SK-N-SH treated with all-trans-retinoic acid at 6 μM for 48 hours (cell line): ENCODE results near the gene ARMH3.

ENCODE experiments used
- ATAC-seq: fragments of 200-7000 bp; cut with Tn5 transposase; 3 replicates; pipeline ENCODE4 v1.9.1; 2020; ENCODE audit warnings: mild to moderate bottlenecking, moderate library complexity
- ARNTL ChIP-seq: fragments of 450-650 bp; formaldehyde crosslinking; IDR thresholded peaks from 2 replicates; pipeline ENCODE4 v1.5.0; 2020; ENCODE audit warnings: low read depth, mild to moderate bottlenecking, moderate library complexity, borderline replicate concordance
- CSDC2 ChIP-seq: fragments of 250-450 bp; sonication (Bioruptor Pico); IDR thresholded peaks from 2 replicates; pipeline ENCODE4 v1.5.0; 2020; ENCODE audit warnings: mild to moderate bottlenecking, moderate library complexity
- CSRNP3 ChIP-seq: fragments of 250-450 bp; sonication (Bioruptor Pico); IDR thresholded peaks from 2 replicates; pipeline ENCODE4 v1.5.1; 2021; ENCODE audit warnings: mild to moderate bottlenecking, moderate library complexity
- ESRRG ChIP-seq: fragments of 250-450 bp; sonication (Bioruptor Pico); IDR thresholded peaks from 2 replicates; pipeline ENCODE4 v1.6.1; 2021; ENCODE audit warnings: mild to moderate bottlenecking
- GLIS3 ChIP-seq: fragments of 250-450 bp; sonication (Bioruptor Pico); IDR thresholded peaks from 2 replicates; pipeline ENCODE4 v1.5.0; 2020; ENCODE audit warnings: mild to moderate bottlenecking, moderate library complexity
- ISL1 ChIP-seq: fragments of 250-450 bp; sonication (Bioruptor Pico); IDR thresholded peaks from 2 replicates; pipeline ENCODE4 v2.1.2; 2022; ENCODE audit warnings: mild to moderate bottlenecking, moderate library complexity
- OSR1 ChIP-seq: fragments of 250-450 bp; sonication (Bioruptor Pico); IDR thresholded peaks from 2 replicates; pipeline ENCODE4 v1.8.0; 2022; ENCODE audit warnings: moderate library complexity, mild to moderate bottlenecking, inconsistent platforms
- PPARA ChIP-seq: fragments of 250-450 bp; sonication (Bioruptor Pico); IDR thresholded peaks from 2 replicates; pipeline ENCODE4 v1.5.0; 2020; ENCODE audit warnings: mild to moderate bottlenecking, borderline replicate concordance
- RARB ChIP-seq: fragments of 250-450 bp; sonication (Bioruptor Pico); IDR thresholded peaks from 2 replicates; pipeline ENCODE4 v1.8.0; 2021; ENCODE audit warnings: mild to moderate bottlenecking, moderate library complexity
- SNAI2 ChIP-seq: fragments of 250-450 bp; sonication (Bioruptor Pico); IDR thresholded peaks from 2 replicates; pipeline ENCODE4 v1.5.0; 2020; ENCODE audit warnings: mild to moderate bottlenecking, moderate library complexity
- TCF4 ChIP-seq: fragments of 250-450 bp; sonication (Bioruptor Pico); IDR thresholded peaks from 2 replicates; pipeline ENCODE4 v1.8.0; 2021; ENCODE audit warnings: mild to moderate bottlenecking, moderate library complexity, borderline replicate concordance
- TOX ChIP-seq: fragments of 250-450 bp; sonication (Bioruptor Pico); IDR thresholded peaks from 2 replicates; pipeline ENCODE4 v1.8.0; 2021; ENCODE audit warnings: mild to moderate bottlenecking, moderate library complexity, borderline replicate concordance
- ZC3H10 ChIP-seq: fragments of 250-450 bp; sonication (Bioruptor Pico); IDR thresholded peaks from 2 replicates; pipeline ENCODE4 v1.5.1; 2021; ENCODE audit warnings: mild to moderate bottlenecking, moderate library complexity
- ZFP3 ChIP-seq: fragments of 250-450 bp; sonication (Bioruptor Pico); IDR thresholded peaks from 2 replicates; pipeline ENCODE4 v1.5.0; 2020; ENCODE audit warnings: mild to moderate bottlenecking, moderate library complexity
- ZFP30 ChIP-seq: fragments of 450-650 bp; formaldehyde crosslinking; IDR thresholded peaks from 2 replicates; pipeline ENCODE4 v1.5.0; 2022; ENCODE audit warnings: mild to moderate bottlenecking, moderate library complexity
- ZNF565 ChIP-seq: fragments of 450-650 bp; formaldehyde crosslinking; conservative IDR thresholded peaks from 2 replicates; pipeline ENCODE4 v1.5.0; 2020; ENCODE audit warnings: low read depth, mild to moderate bottlenecking, moderate library complexity
- ZNF70 ChIP-seq: fragments of 450-650 bp; formaldehyde crosslinking; IDR thresholded peaks from 2 replicates; pipeline ENCODE4 v1.5.0; 2020; ENCODE audit warnings: mild to moderate bottlenecking, moderate library complexity
- ZNF8 ChIP-seq: fragments of 450-650 bp; formaldehyde crosslinking; IDR thresholded peaks from 2 replicates; pipeline ENCODE4 v1.5.0; 2020; ENCODE audit warnings: mild to moderate bottlenecking, moderate library complexity
- TF ChIP-seq, protein P1 (sequence below): fragments of 250-450 bp; sonication (Bioruptor Pico); IDR thresholded peaks from 2 replicates; pipeline ENCODE4 v1.8.0; 2020; ENCODE audit warnings: mild to moderate bottlenecking, moderate library complexity, borderline replicate concordance
- TF ChIP-seq, protein P2 (sequence below): fragments of 250-450 bp; sonication (Bioruptor Pico); IDR thresholded peaks from 2 replicates; pipeline ENCODE4 v1.8.0; 2021; ENCODE audit warnings: low read depth, mild to moderate bottlenecking, moderate library complexity, borderline replicate concordance
- TF ChIP-seq, protein P3 (sequence below): fragments of 250-450 bp; sonication (Bioruptor Pico); IDR thresholded peaks from 2 replicates; pipeline ENCODE4 v1.5.1; 2020; ENCODE audit warnings: low read depth, mild to moderate bottlenecking, moderate library complexity

Gene ARMH3

GRCh38 chr10:102083541-102083940 is 27.6 kb upstream of the ARMH3 start:
- TF ChIP-seq ZFP3 (CRISPR knock-in tag) = no peak
- no peak for TF ChIP-seq PPARA (CRISPR knock-in tag)
- TF ChIP-seq ZFP30 = no peak
- ATAC-seq = no peak

- TF ChIP-seq GLIS3 (CRISPR knock-in tag) (no peak), ZNF70 (CRISPR knock-in tag) (no peak), ARNTL (CRISPR knock-in tag) (no peak), ZFP3 (CRISPR knock-in tag) (no peak), ZC3H10 (CRISPR knock-in tag) (no peak), ZNF8 (CRISPR knock-in tag) (no peak), ESRRG (no peak), TOX (no peak), OSR1 (no peak), ZNF565 (no peak), TCF4 (CRISPR knock-in tag) (no peak), CSRNP3 (no peak), RARB (CRISPR knock-in tag) (no peak), CSDC2 (CRISPR knock-in tag) (no peak), SNAI2 (CRISPR knock-in tag) (no peak), ISL1 (CRISPR knock-in tag) (no peak)
- TF ChIP-seq, protein P1, sequence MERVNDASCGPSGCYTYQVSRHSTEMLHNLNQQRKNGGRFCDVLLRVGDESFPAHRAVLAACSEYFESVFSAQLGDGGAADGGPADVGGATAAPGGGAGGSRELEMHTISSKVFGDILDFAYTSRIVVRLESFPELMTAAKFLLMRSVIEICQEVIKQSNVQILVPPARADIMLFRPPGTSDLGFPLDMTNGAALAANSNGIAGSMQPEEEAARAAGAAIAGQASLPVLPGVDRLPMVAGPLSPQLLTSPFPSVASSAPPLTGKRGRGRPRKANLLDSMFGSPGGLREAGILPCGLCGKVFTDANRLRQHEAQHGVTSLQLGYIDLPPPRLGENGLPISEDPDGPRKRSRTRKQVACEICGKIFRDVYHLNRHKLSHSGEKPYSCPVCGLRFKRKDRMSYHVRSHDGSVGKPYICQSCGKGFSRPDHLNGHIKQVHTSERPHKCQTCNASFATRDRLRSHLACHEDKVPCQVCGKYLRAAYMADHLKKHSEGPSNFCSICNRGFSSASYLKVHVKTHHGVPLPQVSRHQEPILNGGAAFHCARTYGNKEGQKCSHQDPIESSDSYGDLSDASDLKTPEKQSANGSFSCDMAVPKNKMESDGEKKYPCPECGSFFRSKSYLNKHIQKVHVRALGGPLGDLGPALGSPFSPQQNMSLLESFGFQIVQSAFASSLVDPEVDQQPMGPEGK = no peak
- TF ChIP-seq, all 23 proteins: peak for 0
These were observed 16.9 kb upstream of the ARMH3 start for GRCh38 chr10:102072673-102073527.

DNA sequence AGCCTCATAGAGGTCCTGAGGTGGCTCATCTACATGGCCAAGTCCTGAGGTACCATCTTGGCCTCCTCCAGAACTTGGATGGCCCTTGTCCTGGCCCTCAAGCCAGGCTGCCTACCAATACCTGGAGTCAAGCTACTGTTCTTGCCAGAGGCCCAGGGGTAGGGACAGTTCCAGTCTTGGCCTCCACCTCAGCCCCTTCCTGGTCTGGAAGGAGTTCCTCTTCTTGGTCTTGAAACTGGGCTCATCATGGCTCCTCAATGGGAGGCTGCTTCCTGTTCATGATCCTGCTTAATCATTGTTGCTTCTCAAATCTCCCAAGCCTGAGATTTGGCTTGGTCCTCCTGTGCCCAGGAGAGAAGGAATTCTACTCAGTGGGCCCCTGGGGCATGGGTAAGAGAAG is 13.1 kb upstream of the ARMH3 start:
- ATAC-seq = no peak
- TF ChIP-seq SNAI2 (CRISPR knock-in tag) (no peak), RARB (CRISPR knock-in tag) (no peak), GLIS3 (CRISPR knock-in tag) (no peak), CSDC2 (CRISPR knock-in tag) (no peak), ZFP3 (CRISPR knock-in tag) (no peak), ZNF70 (CRISPR knock-in tag) (no peak)

More at GRCh38 chr10:102072673-102073527, 16.9 kb upstream of the ARMH3 start:
- peak; percentile 97 for ATAC-seq

DNA sequence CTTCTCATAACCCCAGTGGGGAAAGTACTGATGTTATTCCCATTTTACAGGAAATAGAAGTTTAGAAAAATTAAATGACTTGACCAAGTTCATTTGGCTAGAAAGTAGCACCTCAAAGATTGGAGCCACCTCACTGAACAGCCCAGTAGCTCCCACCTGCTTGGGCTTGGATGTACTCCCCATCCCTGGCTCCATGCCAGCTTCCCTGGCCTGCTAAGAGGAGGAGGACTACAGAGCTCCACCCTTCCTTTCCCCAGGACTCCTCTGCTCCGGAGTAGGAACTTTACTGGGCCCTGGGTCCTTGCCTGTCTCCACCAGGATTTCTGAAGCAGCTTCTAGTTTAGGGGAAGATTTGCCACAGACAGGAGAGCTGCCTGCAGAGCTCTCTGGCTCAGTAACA is 12.2 kb upstream of the ARMH3 start:
- ATAC-seq = no peak

More for the DNA sequence above, 12.2 kb upstream of the ARMH3 start:
- TF ChIP-seq TOX (no peak), CSDC2 (CRISPR knock-in tag) (no peak)
- TF ChIP-seq, protein P2, sequence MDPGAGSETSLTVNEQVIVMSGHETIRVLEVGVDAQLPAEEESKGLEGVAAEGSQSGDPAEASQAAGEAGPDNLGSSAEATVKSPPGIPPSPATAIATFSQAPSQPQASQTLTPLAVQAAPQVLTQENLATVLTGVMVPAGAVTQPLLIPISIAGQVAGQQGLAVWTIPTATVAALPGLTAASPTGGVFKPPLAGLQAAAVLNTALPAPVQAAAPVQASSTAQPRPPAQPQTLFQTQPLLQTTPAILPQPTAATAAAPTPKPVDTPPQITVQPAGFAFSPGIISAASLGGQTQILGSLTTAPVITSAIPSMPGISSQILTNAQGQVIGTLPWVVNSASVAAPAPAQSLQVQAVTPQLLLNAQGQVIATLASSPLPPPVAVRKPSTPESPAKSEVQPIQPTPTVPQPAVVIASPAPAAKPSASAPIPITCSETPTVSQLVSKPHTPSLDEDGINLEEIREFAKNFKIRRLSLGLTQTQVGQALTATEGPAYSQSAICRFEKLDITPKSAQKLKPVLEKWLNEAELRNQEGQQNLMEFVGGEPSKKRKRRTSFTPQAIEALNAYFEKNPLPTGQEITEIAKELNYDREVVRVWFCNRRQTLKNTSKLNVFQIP = no peak
- TF ChIP-seq, protein P3, sequence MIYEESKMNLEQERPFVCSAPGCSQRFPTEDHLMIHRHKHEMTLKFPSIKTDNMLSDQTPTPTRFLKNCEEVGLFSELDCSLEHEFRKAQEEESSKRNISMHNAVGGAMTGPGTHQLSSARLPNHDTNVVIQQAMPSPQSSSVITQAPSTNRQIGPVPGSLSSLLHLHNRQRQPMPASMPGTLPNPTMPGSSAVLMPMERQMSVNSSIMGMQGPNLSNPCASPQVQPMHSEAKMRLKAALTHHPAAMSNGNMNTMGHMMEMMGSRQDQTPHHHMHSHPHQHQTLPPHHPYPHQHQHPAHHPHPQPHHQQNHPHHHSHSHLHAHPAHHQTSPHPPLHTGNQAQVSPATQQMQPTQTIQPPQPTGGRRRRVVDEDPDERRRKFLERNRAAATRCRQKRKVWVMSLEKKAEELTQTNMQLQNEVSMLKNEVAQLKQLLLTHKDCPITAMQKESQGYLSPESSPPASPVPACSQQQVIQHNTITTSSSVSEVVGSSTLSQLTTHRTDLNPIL (CRISPR knock-in tag) = no peak
